Type B pancreatic cell (in vitro differentiated cells): Measurements from ENCODE around the gene DOCK4. TPM values are rescaled to one million over a fixed set of nuclear protein-coding genes. Genes with fewer than 3 reads are reported as not detected.

Experiments used
- DNase-seq: peaks from one replicate; pipeline ENCODE4 v3.0.0; 2021; ENCODE audit warnings: mixed read lengths; ENCODE audit not compliant: unreplicated experiment; ENCODE audit errors: extremely low spot score
- H3K27ac Mint-ChIP-seq: 2 replicates; pipeline ENCODE4 v1.8.0; 2021; ENCODE audit warnings: mild to moderate bottlenecking, mixed read lengths
- H3K27me3 Mint-ChIP-seq: 2 replicates; pipeline ENCODE4 v1.8.0; 2021; ENCODE audit warnings: mixed read lengths
- H3K36me3 Mint-ChIP-seq: 2 replicates; pipeline ENCODE4 v1.8.0; 2021; ENCODE audit warnings: mixed read lengths
- H3K4me1 Mint-ChIP-seq: one replicate; pipeline ENCODE4 v1.8.0; 2021; ENCODE audit warnings: mixed read lengths; ENCODE audit not compliant: unreplicated experiment
- H3K4me3 Mint-ChIP-seq: 2 replicates; pipeline ENCODE4 v1.8.0; 2021; ENCODE audit warnings: mild to moderate bottlenecking, mixed read lengths
- H3K9me3 Mint-ChIP-seq: 2 replicates; pipeline ENCODE4 v1.8.0; 2021; ENCODE audit warnings: mixed read lengths
- CTCF ChIP-seq: fragments of 200-600 bp; sonication (generic); conservative IDR thresholded peaks from 2 replicates; pipeline ENCODE4 v1.5.0; 2021; ENCODE audit warnings: antibody characterized with exemption, mild to moderate bottlenecking
- total RNA-seq: library from RNA; stranded (reverse); gene quantifications from 2 replicates; pipeline ENCODE4 v1.2.1, GENCODE V29; 2021; ENCODE audit warnings: low replicate concordance

Gene DOCK4
- total RNA-seq, 1 donor from 2014 or later, result 24.6 TPM

- Mint-ChIP-seq H3K9me3 (no peaks in the 10 kb centered on the region), H3K4me3 (no peak overlapping the region), H3K36me3 (no peaks in the 10 kb centered on the region), H3K4me1 (peaks cover 17% of the 10 kb centered on the region), H3K27me3 (no peaks in the 10 kb centered on the region), H3K27ac (no peak overlapping the region)
- TF ChIP-seq CTCF, result no peak
- DNase-seq, result no peak
Observed at GRCh38 chr7:112186300-112186699, 19.9 kb downstream of the DOCK4 start.

- Mint-ChIP-seq H3K27ac (no peak overlapping the region), H3K4me3 (no peak overlapping the region)
- TF ChIP-seq CTCF, result no peak
Observed at GRCh38 chr7:112185005-112185834, 21.0 kb downstream of the DOCK4 start.

GRCh38 chr7:112184455-112184854 lies 21.7 kb downstream of the DOCK4 start:
- no peak for TF ChIP-seq CTCF
- Mint-ChIP-seq H3K9me3 (no peaks in the 10 kb centered on the region), H3K4me3 (no peak overlapping the region), H3K36me3 (peaks cover 3% of the 10 kb centered on the region), H3K27me3 (no peaks in the 10 kb centered on the region), H3K4me1 (peaks cover 17% of the 10 kb centered on the region), H3K27ac (no peak overlapping the region)
- no peak for DNase-seq

More at GRCh38 chr7:112185005-112185834, 21.0 kb downstream of the DOCK4 start:
- DNase-seq, result no peak
- Mint-ChIP-seq H3K9me3 (no peaks in the 10 kb centered on the region), H3K36me3 (peaks cover 3% of the 10 kb centered on the region), H3K4me1 (peaks cover 17% of the 10 kb centered on the region), H3K27me3 (no peaks in the 10 kb centered on the region)

GRCh38 chr7:112183266-112183665 lies 22.9 kb downstream of the DOCK4 start:
- H3K4me1 Mint-ChIP-seq, result peaks cover 17% of the 10 kb centered on the region
- H3K9me3 Mint-ChIP-seq, result no peaks in the 10 kb centered on the region
- no peaks in the 10 kb centered on the region for H3K27me3 Mint-ChIP-seq
- H3K36me3 Mint-ChIP-seq, result peaks cover 3% of the 10 kb centered on the region
- H3K4me3 Mint-ChIP-seq, result no peak overlapping the region
- no peak for TF ChIP-seq CTCF
- H3K27ac Mint-ChIP-seq, result no peak overlapping the region
- no peak for DNase-seq

- H3K9me3 Mint-ChIP-seq, result no peaks in the 10 kb centered on the region
- H3K4me1 Mint-ChIP-seq, result peaks cover 17% of the 10 kb centered on the region
- peaks cover 3% of the 10 kb centered on the region for H3K36me3 Mint-ChIP-seq
- H3K27me3 Mint-ChIP-seq, result peaks cover 4% of the 10 kb centered on the region
- no peak for TF ChIP-seq CTCF
- DNase-seq, result no peak
- no peak overlapping the region for H3K4me3 Mint-ChIP-seq
- H3K27ac Mint-ChIP-seq, result no peak overlapping the region
Observed at GRCh38 chr7:112182749-112183148, 23.4 kb downstream of the DOCK4 start.
